ENCODE results near the gene MLLT1.
A peak's percentile ranks its signal among the peaks of the same experiment; 100 is the strongest.

The MLLT1 gene

DNA sequence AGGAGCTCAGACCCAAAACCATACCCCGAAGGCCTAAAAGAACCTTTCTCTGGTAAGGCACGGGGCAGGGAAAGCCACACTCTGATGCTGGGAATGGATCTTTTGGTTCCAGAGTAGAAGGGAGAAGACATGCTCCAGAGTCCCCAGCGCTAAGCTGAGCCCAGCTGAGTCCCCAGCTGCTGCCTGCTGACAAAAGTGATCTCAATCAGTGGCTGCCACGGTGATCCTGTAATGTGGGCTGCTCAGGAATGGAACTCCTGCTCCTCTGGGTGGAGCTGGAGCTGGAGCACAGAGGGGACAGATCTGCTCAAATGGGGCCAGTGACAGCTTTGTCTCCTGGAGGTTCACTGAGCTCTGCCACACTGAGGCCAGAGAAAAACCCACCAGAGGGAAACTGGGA lies 70.5 kb downstream of the MLLT1 start:
- Histone ChIP-seq H3K4me1 (ENCODE audit: low read length) (no peaks in the 10 kb centered on the region), H3K36me3 (replicated peaks; ENCODE audit: low read depth, low read length) (no peaks in the 10 kb centered on the region), H3K9ac (ENCODE audit: low read length) (no peak overlapping the region), H3K27ac (ENCODE audit: low read length) (no peak overlapping the region), H3K27me3 (ENCODE audit: low read depth, low read length) (no peaks in the 10 kb centered on the region), H3K4me2 (ENCODE audit: low read length) (no peak overlapping the region), H2AFZ (ENCODE audit: low read depth, low read length) (no peak overlapping the region), H3K9me3 (ENCODE audit: insufficient read depth, low read length) (no peaks in the 10 kb centered on the region), H4K20me1 (ENCODE audit: insufficient read depth, low read length) (no peaks in the 10 kb centered on the region), H3K4me3 (ENCODE audit: low read length) (no peak overlapping the region), H3K79me2 (ENCODE audit: low read length) (no peaks in the 10 kb centered on the region)
- TF ChIP-seq, protein P1, sequence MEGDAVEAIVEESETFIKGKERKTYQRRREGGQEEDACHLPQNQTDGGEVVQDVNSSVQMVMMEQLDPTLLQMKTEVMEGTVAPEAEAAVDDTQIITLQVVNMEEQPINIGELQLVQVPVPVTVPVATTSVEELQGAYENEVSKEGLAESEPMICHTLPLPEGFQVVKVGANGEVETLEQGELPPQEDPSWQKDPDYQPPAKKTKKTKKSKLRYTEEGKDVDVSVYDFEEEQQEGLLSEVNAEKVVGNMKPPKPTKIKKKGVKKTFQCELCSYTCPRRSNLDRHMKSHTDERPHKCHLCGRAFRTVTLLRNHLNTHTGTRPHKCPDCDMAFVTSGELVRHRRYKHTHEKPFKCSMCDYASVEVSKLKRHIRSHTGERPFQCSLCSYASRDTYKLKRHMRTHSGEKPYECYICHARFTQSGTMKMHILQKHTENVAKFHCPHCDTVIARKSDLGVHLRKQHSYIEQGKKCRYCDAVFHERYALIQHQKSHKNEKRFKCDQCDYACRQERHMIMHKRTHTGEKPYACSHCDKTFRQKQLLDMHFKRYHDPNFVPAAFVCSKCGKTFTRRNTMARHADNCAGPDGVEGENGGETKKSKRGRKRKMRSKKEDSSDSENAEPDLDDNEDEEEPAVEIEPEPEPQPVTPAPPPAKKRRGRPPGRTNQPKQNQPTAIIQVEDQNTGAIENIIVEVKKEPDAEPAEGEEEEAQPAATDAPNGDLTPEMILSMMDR (IDR thresholded peaks at IDR 0.05; ENCODE audit: low read depth, low read length): no peak
- TF ChIP-seq EZH2phosphoT487 (IDR thresholded peaks at IDR 0.05; ENCODE audit: low read depth): no peak

DNA sequence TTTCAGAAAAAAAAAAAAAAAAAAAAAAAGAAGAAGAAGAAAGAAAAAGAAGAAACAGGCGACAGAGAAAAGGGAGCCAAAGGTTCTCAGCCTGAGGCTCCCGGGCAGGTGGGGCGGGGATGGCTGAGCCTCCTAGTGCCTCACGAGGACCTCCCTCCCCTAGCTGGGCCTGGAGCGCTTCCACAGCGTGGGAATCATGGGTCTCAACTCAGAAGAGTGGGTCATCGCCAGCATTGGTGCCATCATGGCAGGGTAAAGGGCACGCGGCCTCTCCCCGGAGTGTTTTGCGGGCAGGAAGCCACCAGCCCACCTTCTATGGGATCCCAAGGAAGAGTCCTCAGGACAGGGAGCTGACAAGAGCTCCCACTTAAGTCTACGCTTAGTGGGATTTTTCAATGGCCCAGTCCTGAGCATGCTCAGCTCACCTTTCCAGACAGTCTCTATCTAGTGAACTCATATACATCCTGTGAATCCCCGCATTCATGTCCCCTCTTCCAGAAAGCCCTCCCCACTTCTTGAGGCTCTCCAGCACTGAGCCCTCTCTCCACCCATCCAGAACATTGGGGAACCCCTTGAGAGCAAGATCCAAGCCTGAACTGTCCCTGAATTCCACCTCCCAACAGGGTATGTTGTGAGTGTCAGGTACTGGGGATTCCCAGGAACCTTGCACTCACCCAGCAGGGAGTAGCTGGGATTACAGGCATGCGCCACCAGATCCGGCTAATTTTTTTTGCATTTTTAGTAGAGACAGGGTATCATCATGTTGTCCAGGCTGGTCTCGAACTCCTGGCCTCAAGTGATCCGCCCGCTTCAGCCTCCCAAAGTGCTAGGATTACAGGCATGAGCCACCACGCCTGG lies 74.7 kb downstream of the MLLT1 start:
- H3K9me3 ChIP-seq (ENCODE audit: insufficient read depth, low read length): no peaks in the 10 kb centered on the region
- H3K9ac ChIP-seq (ENCODE audit: low read length): no peak overlapping the region
- H3K4me2 ChIP-seq (ENCODE audit: low read length): no peak overlapping the region

DNA sequence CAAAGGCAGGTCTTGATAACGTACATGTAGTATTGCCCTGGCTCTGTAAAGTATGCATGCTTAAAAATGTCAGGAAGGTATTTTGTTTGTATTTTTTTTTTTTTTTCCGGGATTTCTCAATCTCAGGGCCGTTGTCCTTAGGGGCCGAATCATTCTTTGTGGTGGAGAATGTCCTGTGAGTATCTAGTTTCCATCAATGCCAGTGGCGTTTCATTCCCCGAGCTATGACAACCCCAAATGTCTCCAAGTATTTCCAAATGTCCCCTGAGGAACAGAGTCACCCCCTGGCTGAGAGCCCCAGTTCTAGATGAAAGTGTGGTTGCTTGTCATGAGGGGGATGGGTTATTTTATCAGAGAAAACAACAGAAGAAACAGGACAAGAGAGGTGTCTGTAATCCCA lies 75.6 kb downstream of the MLLT1 start:
- H3K79me2 ChIP-seq (ENCODE audit: low read length): peaks cover under 1% of the 10 kb centered on the region; the same call in 1 of the 2 replicates
- no peak overlapping the region for H3K4me3 ChIP-seq (ENCODE audit: low read length)
- H3K4me2 ChIP-seq (ENCODE audit: low read length): no peak overlapping the region
- no peak overlapping the region for H3K27ac ChIP-seq (ENCODE audit: low read length)
- no peak overlapping the region for H2AFZ ChIP-seq (ENCODE audit: low read depth, low read length)
- H4K20me1 ChIP-seq (ENCODE audit: insufficient read depth, low read length): no peaks in the 10 kb centered on the region
- H3K9me3 ChIP-seq (ENCODE audit: insufficient read depth, low read length): no peaks in the 10 kb centered on the region
- H3K36me3 ChIP-seq (replicated peaks; ENCODE audit: low read depth, low read length): no peaks in the 10 kb centered on the region
- no peaks in the 10 kb centered on the region for H3K27me3 ChIP-seq (ENCODE audit: low read depth, low read length)
- no peak for TF ChIP-seq EZH2phosphoT487 (IDR thresholded peaks at IDR 0.05; ENCODE audit: low read depth)
- TF ChIP-seq, protein P1 (IDR thresholded peaks at IDR 0.05; ENCODE audit: low read depth, low read length): no peak
- peaks cover under 1% of the 10 kb centered on the region for H3K4me1 ChIP-seq (ENCODE audit: low read length)
- H3K9ac ChIP-seq (ENCODE audit: low read length): no peak overlapping the region

More for the DNA sequence above, 74.7 kb downstream of the MLLT1 start:
- no peak overlapping the region for H2AFZ ChIP-seq (ENCODE audit: low read depth, low read length)
- H3K4me3 ChIP-seq (ENCODE audit: low read length): no peak overlapping the region
- no peaks in the 10 kb centered on the region for H4K20me1 ChIP-seq (ENCODE audit: insufficient read depth, low read length)
- no peak overlapping the region for H3K27ac ChIP-seq (ENCODE audit: low read length)
- H3K36me3 ChIP-seq (replicated peaks; ENCODE audit: low read depth, low read length): no peaks in the 10 kb centered on the region
- no peaks in the 10 kb centered on the region for H3K79me2 ChIP-seq (ENCODE audit: low read length)
- H3K27me3 ChIP-seq (ENCODE audit: low read depth, low read length): no peaks in the 10 kb centered on the region
- TF ChIP-seq EZH2phosphoT487 (IDR thresholded peaks at IDR 0.05; ENCODE audit: low read depth): no peak
- TF ChIP-seq, protein P1 (IDR thresholded peaks at IDR 0.05; ENCODE audit: low read depth, low read length): no peak
- no peaks in the 10 kb centered on the region for H3K4me1 ChIP-seq (ENCODE audit: low read length)

DNA sequence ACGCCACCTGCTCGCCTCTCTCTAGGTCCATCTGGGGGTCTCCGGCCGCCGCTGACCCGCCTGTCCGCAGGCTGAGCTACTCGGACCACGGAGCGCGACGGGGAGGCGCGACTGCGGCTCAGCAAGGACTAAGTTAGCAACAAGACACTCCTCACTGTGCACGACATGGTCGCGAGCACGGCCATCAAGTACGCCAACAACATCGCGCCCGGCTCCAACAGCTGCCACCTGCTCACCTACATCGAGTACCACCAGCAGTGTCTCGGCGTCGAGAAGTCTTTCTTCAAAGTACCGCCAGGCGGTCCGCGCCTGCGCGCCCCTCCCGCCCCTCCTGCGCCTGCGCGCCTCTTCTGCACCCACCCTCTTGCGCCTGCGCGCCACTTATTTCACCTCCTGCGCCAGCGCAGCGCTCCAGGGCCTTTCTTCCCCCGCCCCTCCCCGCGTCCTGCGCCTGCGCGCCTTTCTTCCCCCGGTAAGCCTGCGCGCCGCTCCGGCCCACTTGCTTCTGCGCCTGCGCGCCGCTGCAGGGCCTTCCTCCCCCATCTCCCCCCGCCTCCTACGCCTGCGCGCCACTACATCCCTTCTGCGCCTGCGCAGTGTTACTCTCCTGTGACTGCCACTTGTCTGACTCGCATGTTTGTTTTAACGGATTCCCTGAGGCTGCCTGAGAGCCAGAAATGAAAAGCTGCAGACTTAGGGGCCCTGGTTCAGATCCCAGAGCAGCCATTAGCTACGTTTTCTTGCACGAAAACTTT lies 80.4 kb downstream of the MLLT1 start:
- H3K79me2 ChIP-seq (ENCODE audit: low read length): peaks cover 12% of the 10 kb centered on the region
- H3K36me3 ChIP-seq (replicated peaks; ENCODE audit: low read depth, low read length): peaks cover 9% of the 10 kb centered on the region
- H3K4me1 ChIP-seq (ENCODE audit: low read length): peaks cover 12% of the 10 kb centered on the region
- H3K9me3 ChIP-seq (ENCODE audit: insufficient read depth, low read length): no peaks in the 10 kb centered on the region
- H3K4me2 ChIP-seq (ENCODE audit: low read length): peak overlapping the region; percentile 98
- H2AFZ ChIP-seq (ENCODE audit: low read depth, low read length): peak overlapping the region; percentile 82
- H3K27ac ChIP-seq (ENCODE audit: low read length): peak overlapping the region; percentile 37
- H4K20me1 ChIP-seq (ENCODE audit: insufficient read depth, low read length): no peaks in the 10 kb centered on the region
- no peak for TF ChIP-seq EZH2phosphoT487 (IDR thresholded peaks at IDR 0.05; ENCODE audit: low read depth)
- TF ChIP-seq, protein P1 (IDR thresholded peaks at IDR 0.05; ENCODE audit: low read depth, low read length): no peak
- peak overlapping the region; percentile 92 for H3K4me3 ChIP-seq (ENCODE audit: low read length)
- peak overlapping the region; percentile 62 for H3K9ac ChIP-seq (ENCODE audit: low read length)
- H3K27me3 ChIP-seq (ENCODE audit: low read depth, low read length): no peaks in the 10 kb centered on the region
